ENCODE measurements around the gene PPP1R1B.

The PPP1R1B gene

DNA sequence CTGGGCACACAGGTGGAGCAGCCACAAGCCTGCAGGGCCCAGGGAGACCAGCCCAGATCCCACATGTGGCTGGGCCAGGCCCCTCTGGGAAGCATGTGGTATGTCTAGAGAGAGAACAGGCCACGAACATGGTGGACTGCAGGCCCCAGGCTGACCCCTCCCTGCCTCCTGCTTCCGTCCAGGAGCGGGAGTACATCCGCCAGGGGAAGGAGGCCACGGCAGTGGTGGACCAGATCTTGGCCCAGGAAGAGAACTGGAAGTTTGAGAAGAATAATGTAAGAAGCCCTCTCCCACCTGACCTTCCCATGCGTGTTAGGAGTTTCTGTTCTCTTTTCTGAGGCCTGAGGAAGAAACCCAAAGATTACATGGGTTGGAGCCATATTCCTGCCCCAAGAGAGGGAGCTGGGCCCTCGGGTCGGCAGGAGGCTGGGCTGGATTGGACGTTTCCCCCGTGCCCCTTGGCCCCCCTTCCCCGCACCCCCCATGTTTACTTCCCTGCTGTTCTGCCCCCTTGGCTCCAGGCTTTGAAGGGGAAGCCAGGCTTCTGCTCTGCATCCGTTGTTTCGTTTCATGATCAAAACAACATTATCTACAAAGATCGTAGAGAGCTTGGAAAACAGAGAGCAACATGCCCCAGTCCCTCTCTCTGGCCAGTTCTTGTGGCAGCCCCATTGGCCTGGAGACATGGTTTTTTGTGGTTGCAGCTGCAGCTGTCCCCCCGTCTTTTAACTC is 32.7 kb downstream of the PPP1R1B start:
- DNase-seq (ENCODE audit: insufficient read length, low spot score) (no peak), FAIRE-seq (no peak)
- TF ChIP-seq, protein P1, sequence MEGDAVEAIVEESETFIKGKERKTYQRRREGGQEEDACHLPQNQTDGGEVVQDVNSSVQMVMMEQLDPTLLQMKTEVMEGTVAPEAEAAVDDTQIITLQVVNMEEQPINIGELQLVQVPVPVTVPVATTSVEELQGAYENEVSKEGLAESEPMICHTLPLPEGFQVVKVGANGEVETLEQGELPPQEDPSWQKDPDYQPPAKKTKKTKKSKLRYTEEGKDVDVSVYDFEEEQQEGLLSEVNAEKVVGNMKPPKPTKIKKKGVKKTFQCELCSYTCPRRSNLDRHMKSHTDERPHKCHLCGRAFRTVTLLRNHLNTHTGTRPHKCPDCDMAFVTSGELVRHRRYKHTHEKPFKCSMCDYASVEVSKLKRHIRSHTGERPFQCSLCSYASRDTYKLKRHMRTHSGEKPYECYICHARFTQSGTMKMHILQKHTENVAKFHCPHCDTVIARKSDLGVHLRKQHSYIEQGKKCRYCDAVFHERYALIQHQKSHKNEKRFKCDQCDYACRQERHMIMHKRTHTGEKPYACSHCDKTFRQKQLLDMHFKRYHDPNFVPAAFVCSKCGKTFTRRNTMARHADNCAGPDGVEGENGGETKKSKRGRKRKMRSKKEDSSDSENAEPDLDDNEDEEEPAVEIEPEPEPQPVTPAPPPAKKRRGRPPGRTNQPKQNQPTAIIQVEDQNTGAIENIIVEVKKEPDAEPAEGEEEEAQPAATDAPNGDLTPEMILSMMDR (IDR thresholded peaks at IDR 0.05; ENCODE audit: insufficient read depth, missing control alignments), result no peak

DNA sequence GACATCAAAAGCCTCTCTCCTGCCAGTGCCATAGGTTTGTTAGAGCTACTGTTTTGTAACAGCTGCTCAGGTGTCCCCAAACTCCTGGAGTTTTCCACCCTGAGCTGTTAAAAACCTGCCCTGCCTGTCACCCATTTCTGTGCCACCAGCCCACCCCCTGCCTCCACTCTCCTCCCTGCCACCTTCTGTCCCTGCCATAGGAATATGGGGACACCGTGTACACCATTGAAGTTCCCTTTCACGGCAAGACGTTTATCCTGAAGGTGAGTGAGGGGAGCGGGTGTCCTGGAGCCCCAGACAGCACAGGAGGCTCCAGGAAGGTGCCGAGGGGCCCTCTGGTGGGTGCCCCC is 33.2 kb downstream of the PPP1R1B start:
- TF ChIP-seq, protein P1 (IDR thresholded peaks at IDR 0.05; ENCODE audit: insufficient read depth, missing control alignments), result no peak
- DNase-seq (ENCODE audit: insufficient read length, low spot score) (no peak), FAIRE-seq (no peak)

DNA sequence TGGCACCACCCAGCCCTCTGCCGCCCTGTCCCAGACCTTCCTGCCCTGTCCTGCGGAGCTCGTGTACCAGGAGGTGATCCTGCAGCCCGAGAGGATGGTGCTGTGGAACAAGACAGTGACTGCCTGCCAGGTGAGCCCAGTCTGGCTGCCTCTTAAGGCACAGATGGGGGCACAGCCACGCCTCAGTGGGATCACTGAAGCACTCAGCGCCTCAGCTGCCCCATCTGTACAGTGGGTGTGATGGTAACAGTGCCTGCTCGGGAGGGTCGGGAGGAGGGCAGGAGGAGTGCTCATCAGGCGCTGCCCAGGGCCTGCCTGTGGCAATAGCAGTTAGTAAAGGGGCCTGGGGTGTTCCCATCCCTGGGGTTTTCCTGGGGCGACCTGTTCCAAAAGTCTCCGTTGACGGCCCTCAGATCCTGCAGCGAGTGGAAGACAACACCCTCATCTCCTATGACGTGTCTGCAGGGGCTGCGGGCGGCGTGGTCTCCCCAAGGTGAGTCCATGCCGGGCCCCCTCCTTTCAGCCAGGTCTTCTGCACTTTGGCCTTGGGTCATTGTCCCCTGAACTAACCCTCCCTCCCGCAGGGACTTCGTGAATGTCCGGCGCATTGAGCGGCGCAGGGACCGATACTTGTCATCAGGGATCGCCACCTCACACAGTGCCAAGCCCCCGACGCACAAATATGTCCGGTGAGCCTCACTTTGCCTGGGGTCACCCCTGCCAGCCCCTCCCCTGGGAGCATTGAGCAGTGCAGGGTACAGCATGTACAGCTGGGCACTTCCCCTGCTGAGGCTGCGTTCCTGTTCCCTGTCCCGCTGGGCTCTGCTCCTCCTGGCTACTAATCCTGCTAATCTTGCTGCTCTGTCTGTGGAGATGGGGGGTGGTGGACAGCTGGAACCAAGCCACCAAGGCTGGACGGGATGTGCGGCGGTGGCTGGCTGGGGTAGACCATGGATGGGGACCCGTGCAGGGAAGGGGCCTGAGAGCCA is 33.9 kb downstream of the PPP1R1B start:
- DNase-seq (ENCODE audit: insufficient read length, low spot score), result peak; percentile 93
- TF ChIP-seq, protein P1 (IDR thresholded peaks at IDR 0.05; ENCODE audit: insufficient read depth, missing control alignments), result no peak
- no peak for FAIRE-seq

DNA sequence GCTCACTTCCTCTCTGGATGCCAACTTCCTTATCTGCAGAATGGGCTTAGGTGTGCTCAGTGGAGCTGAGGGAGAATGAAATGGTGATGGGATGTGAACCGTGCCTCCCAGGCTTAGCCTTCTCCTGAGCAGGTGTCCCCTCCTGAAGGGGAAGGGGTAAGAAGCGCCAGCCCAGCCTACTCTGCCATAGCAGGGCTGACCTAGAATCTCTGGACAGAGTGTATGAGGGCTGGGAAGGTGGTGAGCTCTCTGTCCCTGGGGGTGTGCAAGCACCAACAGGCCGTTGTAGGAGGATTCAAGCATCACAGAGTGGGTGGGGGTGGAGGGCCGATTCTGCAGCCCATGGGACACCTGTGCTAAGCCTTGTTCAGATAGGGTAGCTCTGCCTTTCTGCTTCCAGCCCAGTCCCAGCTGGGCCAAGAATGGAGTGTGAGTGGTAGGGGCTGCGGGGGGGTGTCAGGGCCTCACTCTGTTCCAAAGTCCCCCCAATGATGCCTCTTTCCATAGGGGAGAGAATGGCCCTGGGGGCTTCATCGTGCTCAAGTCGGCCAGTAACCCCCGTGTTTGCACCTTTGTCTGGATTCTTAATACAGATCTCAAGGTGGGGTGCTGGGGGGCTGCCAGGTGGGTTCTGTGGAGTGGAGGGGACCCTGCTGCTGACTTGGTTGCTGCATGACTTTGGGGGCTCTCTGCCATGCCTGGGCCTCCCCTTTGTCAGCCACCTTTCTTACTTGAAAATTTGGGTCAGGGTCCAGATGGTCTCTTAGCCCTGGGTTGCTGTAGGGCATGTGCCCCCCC is 35.2 kb downstream of the PPP1R1B start:
- FAIRE-seq, result no peak

DNA sequence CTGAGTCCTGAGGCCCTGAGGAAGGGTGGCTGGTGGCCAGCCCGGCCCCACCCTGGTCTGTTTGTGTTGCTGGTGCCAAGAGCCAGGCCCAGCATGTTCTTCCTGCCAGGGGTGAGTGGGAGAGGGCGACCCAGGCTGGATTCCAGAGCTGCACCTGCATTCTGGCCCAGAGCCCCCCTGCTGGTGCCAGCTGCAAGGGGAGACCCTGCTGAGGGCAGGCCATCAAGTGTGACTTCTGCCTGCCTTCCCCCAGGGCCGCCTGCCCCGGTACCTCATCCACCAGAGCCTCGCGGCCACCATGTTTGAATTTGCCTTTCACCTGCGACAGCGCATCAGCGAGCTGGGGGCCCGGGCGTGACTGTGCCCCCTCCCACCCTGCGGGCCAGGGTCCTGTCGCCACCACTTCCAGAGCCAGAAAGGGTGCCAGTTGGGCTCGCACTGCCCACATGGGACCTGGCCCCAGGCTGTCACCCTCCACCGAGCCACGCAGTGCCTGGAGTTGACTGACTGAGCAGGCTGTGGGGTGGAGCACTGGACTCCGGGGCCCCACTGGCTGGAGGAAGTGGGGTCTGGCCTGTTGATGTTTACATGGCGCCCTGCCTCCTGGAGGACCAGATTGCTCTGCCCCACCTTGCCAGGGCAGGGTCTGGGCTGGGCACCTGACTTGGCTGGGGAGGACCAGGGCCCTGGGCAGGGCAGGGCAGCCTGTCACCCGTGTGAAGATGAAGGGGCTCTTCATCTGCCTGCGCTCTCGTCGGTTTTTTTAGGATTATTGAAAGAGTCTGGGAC is 36.0 kb downstream of the PPP1R1B start:
- DNase-seq (ENCODE audit: insufficient read length, low spot score) (no peak), FAIRE-seq (no peak)
- TF ChIP-seq, protein P1 (IDR thresholded peaks at IDR 0.05; ENCODE audit: insufficient read depth, missing control alignments), result no peak

More for the DNA sequence above, 35.2 kb downstream of the PPP1R1B start:
- DNase-seq (ENCODE audit: insufficient read length, low spot score), result no peak
- TF ChIP-seq, protein P1 (IDR thresholded peaks at IDR 0.05; ENCODE audit: insufficient read depth, missing control alignments), result no peak

DNA sequence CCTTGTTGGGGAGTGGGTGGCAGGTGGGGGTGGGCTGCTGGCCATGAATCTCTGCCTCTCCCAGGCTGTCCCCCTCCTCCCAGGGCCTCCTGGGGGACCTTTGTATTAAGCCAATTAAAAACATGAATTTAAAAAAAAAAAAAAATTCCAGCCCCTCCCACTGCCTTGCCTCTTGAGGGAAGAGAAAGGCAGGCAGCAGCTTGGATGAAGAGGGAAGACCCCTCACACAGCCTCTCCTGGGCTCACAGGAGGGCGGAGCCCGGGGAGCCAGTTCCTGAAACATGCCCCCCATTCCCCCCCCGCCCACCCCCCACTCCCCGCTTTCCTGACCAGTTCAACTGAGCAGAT is 36.6 kb downstream of the PPP1R1B start:
- FAIRE-seq, result no peak

More for the DNA sequence above, 36.6 kb downstream of the PPP1R1B start:
- DNase-seq (ENCODE audit: insufficient read length, low spot score), result no peak
- TF ChIP-seq, protein P1 (IDR thresholded peaks at IDR 0.05; ENCODE audit: insufficient read depth, missing control alignments), result no peak

Data from D721Med (cell line).